HS-27A (cell line): ENCODE data around the gene PROB1.
"Not testable (repeated sequence)": the region's sequence is repeated elsewhere in the genome, so short reads cannot be mapped to it uniquely, and the experiment has no call there.

Source experiments
- DNase-seq: peaks from one replicate; pipeline ENCODE4 v3.0.0-alpha.2; 2012; ENCODE audit warnings: low read depth, missing footprints

PROB1 gene

DNA sequence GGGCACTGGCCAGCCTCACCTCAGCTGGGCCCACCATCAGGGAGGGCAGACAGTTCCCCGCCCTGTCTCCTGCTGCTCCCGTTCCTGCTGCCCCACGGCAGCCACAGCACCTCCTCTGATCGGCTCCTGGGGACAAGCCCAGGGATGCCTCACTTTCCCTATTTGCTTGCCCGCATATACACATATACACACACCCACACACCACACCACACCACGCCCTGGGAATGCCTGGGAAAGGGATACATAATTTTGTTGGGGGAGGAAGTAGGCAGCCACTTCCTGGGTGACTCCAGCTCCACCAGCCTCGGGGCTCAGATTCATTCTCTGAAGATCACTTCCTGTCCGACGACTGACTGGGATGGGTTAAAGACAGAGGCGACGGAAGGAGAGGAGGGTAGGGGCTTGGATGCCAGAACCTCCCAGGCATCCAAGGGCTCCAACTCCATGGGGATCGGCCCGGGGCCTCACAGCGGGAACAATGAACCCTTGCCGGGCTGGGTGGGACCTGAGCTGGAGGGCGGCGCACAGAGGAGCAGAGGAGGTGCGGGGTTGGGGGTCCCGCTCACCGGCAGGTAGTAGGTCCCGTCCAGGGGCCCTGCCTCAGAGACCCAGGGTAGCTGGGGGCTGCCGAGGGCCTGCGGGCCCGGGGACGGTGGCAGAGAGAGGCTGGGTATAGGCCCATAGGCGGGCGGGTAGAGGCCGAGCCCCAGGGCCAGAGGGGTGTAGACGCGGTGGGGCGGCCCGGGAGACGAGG, 3.2 kb downstream of the PROB1 start:
- DNase-seq, result no peak

DNA sequence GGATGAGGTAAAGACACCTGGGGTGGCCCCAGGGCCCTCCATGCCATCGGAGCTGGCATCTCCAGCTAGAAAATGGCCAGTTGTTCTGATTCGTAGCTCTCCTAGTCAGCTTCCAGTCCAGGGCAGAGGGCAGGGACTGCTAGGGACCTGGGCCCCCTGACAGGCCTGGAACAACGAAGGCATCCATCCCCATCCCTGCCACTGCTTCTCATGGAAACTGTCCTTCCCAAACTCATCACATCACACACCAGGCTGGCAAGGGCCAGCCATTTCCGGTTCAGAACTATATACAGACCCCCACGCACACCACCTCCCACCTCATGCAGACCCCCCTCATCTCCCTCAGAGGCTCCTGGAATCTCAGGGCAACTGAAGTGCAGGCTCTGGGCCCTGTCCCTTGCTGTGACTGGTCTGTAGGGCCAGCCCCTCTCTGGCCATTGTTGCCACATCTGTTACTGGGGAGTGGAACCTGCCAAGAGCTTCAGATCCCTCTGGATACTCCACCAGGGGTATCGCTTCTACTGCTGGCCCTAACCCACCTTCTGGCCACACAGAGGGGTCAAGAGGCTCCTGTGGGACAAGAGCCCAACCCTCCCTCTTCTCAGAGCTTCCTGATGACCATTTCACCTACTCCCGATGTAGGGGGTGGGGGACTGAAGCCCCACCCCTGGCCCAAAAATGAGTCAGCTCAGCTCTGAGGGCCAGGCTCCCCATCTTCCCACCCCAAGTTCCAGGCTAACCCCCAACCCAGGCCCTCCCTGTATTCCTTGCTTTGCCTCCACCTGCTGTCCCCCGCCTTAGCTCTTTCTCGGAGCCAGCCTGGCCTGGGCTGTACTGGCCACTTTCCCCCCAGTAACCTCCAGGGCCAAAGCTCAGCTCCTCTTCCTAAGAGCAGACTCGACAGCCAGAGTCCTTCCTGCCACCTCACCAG, 4.0 kb downstream of the PROB1 start:
- DNase-seq, result no peak

DNA sequence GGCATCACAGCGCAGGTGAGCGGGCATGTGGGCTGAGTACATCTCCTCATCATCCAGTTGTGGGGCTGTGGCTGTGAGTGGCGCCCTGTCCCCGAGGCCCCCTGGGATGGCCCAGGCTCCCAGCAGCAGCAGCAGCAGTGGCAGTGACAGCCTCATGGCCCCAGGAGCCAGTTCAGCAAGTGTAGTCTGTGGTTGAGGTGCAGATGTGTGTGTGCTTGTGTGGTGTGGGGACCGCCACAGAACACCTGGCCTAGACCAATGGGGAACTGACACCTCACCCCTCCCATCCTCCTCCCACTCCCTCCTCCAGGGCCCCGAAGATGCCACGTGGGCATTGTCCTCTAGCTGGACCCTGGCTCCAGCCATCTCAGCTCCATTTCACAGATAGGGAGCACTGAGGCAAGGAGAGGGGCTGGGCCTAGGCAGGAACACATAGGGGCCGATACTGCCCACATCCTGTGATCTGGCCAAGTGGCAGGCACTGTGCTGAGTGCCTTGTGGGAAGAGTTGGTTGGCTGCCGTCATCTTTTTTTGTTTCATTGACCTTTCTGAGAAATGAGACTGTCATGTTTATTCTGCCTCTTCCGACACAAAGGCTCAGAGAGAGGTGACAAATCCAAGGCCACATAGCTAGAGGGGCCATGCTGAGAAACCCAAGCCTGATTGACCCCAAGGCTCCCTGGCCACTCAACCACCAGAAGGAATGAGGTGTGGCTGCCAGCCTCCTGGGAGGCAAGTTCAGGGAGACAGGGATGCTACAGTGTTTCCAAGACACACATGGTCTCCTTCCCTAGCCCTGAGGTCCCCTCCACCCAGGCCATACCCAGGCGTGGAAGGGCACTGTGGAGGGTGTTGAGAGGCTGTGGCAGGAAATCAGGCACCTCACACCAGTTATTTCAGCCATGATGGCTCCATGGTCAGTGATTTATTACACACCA, 4.9 kb downstream of the PROB1 start, which contains the start of gene MZB1:
MZB1 (minus strand) TSS at position 213 of the 938 bp plus-strand sequence; CDS start at position 156, 57 bp downstream.
- DNase-seq, result no peak

DNA sequence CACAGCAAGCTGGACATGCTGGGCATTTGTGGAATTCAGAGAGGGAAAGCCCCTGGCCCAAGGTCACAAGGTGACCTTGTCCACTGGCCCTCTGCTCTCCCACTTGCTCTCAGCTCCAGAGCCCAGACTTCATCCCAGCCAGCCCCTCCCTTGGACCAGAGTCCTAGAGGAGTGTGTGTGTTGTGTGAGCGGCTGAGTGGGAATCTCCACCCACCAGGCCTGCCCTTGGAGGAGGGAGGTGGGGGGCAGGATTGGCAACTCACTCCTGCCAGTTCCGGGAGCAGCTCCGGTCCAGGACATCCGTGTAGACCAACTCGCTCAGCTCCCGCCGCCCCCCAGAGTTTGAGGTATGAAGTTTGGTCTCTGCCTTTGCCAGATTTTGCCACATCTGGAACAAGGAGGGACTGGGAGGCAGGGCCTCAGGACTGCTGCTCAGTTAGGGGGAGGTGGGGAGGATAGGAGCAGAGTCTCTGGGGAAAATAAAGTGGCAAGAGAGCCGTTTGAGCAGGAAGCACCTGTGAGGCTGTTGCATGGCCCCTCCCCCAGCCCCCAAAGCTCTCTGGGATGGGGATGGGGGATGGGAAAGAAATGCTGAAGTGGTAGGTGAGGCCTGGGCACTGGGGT, 6.6 kb downstream of the PROB1 start:
- DNase-seq, result no peak

DNA sequence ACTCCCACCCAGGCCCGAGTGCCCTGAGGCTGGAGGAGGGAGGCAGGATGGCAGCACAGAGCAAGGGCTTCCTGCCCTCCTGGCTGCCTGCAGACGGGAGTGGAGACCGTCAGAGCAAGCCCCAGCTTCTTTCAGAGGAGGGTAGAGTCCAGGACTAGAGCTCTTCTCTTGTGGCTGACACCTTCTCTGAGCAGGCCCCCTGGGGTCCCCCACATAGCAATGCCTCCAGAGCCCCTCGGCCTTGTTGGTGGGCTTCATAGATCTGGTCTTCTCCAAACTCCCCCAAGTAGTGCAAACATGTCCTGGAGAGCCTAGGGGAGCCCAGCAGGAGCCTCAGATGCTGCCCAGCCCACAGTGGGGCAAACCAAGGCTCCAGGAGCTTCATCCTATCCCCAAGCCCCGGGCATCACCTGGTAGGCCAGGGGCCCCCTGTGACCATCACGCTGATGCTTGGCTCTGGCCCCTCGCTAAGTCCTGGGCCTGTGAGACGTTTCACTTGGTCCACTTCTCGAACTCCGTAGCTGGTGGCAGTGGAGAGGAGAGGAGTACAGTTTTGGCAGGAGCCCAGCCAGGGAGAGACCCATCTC, 7.2 kb downstream of the PROB1 start:
- no peak for DNase-seq

DNA sequence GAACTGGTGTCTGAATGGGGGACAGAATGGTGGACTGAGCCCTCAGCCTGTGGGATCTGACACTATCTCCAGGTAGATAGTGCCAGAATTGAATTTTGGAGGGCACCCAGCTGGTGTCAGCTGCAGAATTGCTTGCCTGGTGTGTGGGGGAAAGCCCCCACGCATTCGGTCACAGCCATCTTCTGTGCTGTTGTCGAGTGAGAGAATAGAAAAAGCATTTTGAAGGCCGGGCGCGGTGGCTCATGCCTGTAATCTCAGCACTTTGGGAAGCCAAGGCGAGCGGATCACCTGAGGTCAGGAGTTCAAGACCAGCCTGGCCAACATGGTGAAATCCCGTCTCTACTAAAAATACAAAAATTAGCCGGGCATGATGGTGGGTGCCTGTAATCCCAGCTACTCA, 7.9 kb downstream of the PROB1 start:
- DNase-seq, result not testable (repeated sequence)

DNA sequence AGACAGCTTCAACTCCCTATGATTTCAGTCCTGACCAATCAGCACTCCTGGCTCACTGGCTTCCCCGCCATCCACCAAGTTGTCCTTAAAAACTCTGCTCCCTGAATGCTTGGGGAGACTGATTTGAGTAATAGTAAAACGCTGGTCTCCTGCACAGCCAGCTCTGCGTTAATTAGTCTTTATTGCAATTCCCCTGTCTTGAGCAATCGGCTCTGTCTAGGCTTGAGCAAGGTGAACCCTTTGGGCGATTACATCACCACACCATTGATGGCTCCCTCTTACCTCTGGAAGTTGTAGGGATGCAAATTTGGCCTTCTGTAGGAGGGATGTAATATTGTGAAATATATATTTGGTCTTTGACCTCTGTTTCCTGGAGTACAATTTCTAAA, 8.9 kb downstream of the PROB1 start:
- no peak for DNase-seq

DNA sequence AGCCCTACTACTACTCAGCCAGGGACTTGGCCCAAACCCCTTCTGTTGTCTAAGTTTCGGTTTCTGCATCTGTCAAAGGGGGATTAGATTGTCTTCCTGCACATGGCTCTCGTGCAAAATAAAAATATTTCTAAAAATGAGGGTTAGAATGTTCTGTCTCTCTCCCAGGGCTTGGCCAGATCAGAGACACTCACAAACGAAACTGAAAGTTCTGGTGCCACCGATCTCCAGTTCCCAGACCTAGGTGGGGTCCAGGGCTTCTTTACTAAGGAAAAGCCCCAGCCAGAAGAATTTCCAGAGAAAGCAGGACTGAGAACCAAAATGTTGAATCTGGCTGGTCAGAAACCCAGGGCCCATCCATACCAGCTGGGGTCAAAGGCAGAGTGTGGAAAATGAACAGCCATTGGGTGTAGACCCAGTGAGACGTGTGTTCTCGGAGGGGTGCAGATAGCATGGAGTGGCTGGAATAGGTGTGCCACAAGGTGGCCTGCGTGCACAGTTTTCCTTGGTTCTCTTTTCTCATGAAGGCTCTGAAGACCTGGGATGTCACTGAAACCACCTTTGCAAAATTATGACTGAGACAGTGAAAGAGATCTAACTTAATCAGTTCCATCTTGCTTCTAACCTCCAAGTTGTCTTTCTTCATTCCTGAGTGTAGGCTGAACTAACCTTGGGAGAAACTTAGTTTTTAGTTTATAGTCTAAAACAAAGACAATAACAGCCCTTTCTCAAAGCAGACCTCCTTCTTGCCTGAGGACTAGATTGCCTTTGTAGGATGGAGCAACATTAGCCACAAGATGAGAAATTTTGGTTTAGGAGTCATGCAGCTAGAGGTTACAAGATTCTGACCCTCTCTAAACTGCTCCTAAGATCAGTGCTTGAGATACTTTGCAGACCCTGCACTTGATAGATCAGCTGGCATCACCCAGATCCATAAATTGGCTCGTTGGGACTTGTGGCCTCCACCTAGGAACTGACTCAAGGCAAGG, 9.5 kb downstream of the PROB1 start:
- no peak for DNase-seq

DNA sequence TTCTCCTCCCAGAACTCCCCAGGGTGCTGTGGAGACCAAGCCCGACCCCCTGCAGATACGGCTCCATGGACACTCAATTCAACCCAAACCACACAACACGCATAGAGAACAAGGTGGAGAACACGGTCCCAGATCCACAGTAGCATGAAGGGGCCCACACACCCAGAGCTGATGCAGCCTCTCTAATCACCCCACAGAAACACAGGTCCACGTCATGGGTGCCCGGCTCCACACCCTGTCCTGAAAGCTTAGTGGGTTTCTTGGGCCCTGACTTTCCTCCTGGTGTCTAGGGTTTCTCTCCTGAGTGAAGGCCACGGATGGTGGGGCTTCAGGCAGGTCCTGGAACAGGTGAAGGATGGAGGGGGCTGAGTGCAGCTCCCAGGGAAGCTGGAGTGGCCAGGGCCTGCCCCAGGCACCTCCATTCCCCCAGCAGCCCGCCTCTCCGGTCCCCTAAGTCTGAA, 10.3 kb downstream of the PROB1 start:
- no peak for DNase-seq

DNA sequence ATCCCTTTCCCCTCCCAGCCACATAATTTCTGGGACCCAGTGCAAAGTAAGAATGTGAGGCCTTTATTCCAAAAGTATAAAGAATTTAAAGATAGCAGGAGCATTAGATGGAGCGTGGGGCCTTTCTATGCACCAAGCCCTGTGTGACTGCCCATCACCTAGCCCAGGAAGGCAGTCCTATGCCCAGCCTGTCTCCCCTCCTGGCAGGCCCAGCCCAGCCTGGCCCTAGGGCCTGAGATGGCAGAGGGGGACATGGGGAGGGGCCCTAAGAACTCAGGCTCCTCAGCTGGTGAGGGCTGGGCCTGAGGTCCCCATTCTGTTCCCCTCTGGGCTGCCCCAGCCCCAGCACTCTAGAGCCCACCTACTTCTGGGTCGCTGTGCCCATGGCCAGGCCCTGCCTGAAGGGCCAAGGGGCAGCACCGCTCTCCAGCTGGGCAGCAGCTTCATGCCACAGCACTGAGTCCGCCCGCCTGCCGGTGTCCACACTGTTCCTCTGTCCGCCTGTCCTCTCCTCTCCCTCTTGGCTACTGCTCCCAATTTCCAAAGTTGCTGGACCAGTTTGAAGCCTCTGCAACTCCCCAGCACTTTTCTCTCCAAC, 10.8 kb downstream of the PROB1 start:
- DNase-seq, result no peak

DNA sequence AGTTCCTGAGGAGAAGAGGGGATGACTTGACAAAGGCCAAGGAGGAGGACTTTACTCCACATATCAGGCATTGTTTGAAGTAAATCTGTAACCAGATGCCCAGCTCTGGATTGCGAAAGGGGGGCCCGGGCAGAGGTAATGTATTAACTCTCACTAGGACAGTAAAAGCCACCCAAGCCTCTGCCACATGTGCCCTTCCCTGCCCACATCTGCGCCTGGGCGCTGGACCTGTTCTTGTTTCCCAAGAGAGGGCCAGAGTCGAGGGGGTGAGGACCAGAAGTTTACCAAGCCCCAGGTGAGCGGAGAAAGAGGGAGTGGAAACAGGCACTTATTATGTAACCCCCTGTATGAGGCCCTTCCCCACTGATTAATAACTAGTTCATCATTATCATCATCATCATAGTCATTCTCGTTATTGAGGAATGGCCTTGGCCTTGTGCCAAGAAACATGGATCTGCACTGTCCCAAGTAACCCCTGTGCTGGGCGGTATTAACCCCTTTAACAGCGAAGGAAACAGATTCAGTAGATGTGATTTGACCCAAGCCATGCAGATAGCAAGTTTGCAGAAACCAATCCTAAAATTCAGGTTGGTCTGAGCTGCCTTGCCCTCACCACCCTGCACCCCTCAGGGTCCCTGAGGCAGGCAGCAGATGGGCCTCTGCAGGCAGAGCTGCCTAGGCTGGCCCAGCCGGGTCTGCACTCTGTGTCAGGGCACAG, 11.5 kb downstream of the PROB1 start, which contains the start of gene SLC23A1:
SLC23A1 (minus strand) TSS at position 23 of the 718 bp plus-strand sequence. CDS start 44 bp downstream, outside the sequence.
- no peak for DNase-seq

DNA sequence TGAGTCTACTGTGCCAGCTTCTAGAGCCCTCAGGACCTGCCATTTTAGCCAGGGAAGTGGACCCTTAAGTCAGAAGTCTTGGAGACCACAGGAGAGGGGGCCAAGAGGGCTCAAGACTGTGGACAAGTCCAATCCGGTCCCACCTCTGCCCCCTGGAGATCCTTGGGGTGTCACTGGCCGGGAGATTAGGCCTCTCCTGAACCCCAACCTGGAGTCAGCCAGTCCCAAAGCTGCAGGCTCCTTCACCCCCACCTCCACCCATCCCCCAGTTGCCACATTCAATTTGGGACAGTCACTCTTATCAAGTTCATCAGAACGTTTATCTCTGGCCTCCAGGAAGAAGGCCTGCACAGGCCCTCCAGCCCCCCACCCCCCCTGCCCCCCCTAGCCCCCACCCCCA, 12.1 kb downstream of the PROB1 start:
- no peak for DNase-seq

DNA sequence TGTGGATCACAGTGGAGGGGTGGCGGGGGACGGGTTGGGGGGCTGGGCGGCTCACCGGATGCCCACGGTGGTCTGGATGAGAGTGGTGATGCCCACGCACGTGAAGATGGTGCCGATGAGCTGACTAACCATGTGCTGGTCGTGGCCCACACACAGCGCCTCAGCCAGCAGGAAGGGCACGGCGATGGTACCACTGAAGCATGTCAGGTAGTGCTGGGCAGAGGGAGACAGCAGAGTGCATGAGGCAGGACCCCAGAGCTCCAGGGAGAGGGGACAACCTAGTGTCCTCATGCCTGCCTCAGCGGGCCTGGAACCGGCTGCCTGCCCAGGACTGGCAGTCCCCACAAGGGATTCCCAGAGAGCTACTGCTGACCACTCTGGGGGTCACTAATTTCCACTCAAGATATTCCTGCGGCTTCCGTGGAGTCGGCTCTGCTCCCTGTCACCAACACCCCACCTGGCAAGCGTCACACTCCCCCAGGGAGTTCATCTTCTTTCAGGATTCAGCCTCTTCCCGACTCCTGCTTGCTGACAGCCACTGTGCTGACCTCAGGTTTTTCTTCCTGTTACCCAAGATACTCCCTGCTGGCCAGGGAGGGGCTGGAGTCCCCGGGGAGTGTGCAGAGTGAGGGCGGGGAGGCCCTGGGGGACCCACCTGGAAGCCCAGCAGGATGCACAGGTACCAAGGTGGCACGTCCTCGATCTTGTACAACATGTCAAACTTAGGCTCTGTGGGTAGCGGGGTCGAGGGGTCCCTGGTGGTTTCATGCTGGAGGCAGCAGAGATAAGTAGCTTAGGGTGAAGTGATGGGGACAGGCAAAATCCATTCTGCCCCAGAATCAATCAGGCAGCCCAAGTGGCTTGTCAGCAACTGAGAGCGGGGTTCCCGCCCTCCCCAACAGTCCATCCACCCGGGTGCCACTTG, 12.8 kb downstream of the PROB1 start:
- no peak for DNase-seq

DNA sequence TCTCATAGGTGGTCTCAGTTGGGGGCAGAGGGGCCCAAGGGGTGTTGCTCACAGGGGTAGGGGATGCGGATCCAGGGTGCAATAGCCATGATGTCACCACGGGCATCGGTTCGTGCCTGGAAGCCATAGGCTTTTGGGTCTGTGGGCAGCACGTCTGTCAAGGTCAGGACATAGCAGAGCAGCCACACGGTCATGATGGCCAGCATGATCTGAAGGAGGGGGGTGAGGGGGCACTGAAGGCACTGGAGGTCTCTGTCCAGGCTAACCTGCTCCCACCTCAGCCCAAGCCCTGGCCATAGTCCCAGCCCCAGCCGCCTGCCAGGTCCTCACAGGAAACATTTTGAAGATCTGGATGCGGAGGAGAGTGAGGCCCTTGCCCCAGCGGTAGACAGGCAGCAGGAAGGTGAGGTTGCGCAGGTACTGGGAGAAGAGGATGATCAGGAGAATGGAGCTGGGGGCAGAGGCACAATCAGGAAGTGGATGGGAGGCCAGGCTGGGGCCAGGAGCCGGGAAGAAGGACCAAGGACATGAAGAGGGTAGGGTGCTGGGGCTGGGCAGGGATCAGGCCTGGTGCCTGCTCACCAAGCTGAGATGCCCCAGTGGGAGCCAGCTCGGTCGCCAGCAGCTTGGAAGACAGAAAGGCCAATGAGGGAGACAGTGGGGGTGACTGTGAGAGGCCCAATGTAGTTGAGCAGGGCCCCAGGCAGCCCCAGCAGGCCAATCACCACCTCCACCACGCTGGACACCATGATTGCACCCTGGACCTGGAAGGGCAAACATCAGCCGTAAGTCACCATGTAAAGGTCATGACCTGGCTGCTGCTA, 15.1 kb downstream of the PROB1 start:
- DNase-seq, result no peak

DNA sequence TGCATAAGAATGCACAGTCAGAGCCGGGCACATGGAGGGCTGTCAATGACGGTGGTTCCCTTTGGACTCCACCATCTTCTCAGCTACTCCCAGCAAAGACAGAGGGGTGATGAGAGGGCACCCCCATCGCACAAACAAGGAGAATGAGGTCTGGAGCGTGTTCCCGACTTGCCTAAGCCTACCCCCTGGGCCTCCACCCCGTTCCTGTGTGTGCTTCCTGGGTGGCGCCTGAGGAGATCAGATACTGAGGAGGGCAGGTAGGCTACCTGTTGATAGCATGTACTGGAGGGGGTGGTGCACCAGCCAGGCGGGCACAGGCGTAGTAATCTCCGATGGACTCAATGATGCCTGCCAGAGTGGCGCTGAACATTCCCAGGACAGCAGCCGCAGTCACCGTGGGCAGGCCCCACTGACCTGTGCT, 16.0 kb downstream of the PROB1 start:
- no peak for DNase-seq

DNA sequence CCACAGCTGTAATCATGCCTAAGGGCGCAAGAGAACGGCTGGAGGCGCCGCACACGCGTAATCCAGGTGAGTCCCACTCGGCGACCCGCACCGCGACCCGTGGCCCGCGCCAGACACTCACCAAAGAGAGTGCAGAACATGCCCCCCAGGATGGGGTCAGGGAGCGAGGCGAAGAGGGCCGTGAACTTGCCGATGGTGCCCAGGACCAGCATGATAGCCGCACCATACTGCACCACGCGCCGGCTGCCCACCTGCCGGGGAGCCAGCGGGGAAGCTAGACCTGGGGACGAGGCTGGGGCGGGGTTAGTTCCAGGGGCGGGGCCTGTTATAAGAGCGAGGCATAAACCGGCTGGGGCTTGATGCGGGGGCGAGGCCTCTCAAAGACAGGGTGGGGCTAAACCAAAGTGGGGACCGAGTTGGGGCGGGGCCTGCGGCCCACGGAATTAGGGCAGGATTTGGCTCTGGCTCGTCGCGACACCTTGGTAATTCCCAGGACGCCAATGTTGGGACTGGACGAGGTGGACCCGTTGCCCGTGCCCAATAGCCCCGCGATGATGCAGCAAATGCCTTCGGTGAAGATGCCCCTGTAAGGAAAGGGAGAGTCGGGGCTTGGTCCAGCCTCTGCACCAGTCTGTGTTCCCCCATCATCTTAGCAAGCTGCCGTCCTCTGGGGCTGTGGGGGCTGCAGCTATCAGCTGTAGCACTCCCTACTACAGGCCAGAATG, 16.6 kb downstream of the PROB1 start:
- DNase-seq, result no peak
